H1 (cell line): Measurements from ENCODE around the gene TRMT61B.

Source experiments
- CHD1 ChIP-seq: IDR thresholded peaks from 2 replicates; pipeline ENCODE4 v1.6.1; 2012; ENCODE audit warnings: low read depth, low read length, improper control_type of control experiment
- POLR2A ChIP-seq, 2 experiments: IDR thresholded peaks; 1 replicate in 1 of 2; 2 replicates in 1 of 2; pipeline ENCODE4 v1.6.1; 2011; ENCODE audit warnings: low read depth in 2 of 2, low read length in 2 of 2, mild to moderate bottlenecking in 2 of 2; ENCODE audit errors: control extremely low read depth in 1 of 2
- TF ChIP-seq, protein P1 (sequence below), 3 experiments: IDR thresholded peaks; 1 replicate in 2 of 3; 2 replicates in 1 of 3; pipeline versions ENCODE4 v1.5.1 to v1.6.1; 2011; ENCODE audit warnings: low read length in 3 of 3, mild to moderate bottlenecking in 3 of 3, inconsistent platforms in 2 of 3, low read depth in 1 of 3, moderate library complexity in 1 of 3; ENCODE audit not compliant: insufficient read depth in 1 of 3; ENCODE audit errors: control extremely low read depth in 1 of 3

- TF ChIP-seq POLR2A (IDR thresholded peaks at IDR 0.05; ENCODE audit: control extremely low read depth in 1 of 2, low read depth in 2 of 2, low read length in 2 of 2), result no peak
- TF ChIP-seq, protein P1, sequence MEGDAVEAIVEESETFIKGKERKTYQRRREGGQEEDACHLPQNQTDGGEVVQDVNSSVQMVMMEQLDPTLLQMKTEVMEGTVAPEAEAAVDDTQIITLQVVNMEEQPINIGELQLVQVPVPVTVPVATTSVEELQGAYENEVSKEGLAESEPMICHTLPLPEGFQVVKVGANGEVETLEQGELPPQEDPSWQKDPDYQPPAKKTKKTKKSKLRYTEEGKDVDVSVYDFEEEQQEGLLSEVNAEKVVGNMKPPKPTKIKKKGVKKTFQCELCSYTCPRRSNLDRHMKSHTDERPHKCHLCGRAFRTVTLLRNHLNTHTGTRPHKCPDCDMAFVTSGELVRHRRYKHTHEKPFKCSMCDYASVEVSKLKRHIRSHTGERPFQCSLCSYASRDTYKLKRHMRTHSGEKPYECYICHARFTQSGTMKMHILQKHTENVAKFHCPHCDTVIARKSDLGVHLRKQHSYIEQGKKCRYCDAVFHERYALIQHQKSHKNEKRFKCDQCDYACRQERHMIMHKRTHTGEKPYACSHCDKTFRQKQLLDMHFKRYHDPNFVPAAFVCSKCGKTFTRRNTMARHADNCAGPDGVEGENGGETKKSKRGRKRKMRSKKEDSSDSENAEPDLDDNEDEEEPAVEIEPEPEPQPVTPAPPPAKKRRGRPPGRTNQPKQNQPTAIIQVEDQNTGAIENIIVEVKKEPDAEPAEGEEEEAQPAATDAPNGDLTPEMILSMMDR (IDR thresholded peaks at IDR 0.05; ENCODE audit: control extremely low read depth in 1 of 3, insufficient read depth in 1 of 3, low read depth in 1 of 3, low read length in 3 of 3), result no peak
- TF ChIP-seq CHD1, result no peak
Measured at GRCh38 chr2:28902584-28902983, 32.5 kb upstream of the TRMT61B start.
